ENCODE measurements around the gene PTPRD. TPM values are rescaled to one million over a fixed set of nuclear protein-coding genes. Genes with fewer than 3 reads are reported as not detected.

PTPRD gene
- total RNA-seq, 1 experiment from 2014 or later: 32.5 TPM

DNA sequence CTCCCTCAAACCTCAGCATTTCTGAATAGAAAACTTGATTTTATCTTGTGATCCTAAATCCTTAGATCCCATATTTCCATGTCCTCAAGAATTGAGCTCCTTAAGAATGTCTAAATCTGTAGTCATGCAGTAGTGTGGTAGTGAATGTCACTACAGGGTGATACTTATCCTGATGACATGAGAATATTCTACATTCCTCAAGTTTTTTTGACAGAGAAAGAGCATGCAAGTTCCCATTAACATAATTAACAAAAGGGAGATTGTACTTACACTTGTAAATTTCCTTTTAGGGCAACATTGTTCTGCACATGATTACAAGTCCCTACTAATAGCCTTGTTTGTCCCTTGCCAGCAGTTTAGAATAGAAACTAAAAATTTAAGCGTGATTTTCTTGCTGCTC lies 352.3 kb downstream of the PTPRD start:
- H3K79me1 ChIP-seq (ENCODE audit: insufficient read depth, low read depth, low read length, poor library complexity, severe bottlenecking): no peaks in the 10 kb centered on the region
- no peak overlapping the region for H2BK15ac ChIP-seq (ENCODE audit: low read depth, low read length)
- no peaks in the 10 kb centered on the region for H4K20me1 ChIP-seq (ENCODE audit: control insufficient read depth, insufficient read depth, insufficient read length)
- no peak overlapping the region for H3K18ac ChIP-seq (ENCODE audit: insufficient read length, low read depth, low read length)
- TF ChIP-seq, protein P1, sequence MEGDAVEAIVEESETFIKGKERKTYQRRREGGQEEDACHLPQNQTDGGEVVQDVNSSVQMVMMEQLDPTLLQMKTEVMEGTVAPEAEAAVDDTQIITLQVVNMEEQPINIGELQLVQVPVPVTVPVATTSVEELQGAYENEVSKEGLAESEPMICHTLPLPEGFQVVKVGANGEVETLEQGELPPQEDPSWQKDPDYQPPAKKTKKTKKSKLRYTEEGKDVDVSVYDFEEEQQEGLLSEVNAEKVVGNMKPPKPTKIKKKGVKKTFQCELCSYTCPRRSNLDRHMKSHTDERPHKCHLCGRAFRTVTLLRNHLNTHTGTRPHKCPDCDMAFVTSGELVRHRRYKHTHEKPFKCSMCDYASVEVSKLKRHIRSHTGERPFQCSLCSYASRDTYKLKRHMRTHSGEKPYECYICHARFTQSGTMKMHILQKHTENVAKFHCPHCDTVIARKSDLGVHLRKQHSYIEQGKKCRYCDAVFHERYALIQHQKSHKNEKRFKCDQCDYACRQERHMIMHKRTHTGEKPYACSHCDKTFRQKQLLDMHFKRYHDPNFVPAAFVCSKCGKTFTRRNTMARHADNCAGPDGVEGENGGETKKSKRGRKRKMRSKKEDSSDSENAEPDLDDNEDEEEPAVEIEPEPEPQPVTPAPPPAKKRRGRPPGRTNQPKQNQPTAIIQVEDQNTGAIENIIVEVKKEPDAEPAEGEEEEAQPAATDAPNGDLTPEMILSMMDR (conservative IDR thresholded peaks at IDR 0.05): no peak
- H2AFZ ChIP-seq (ENCODE audit: low read length): no peak overlapping the region
- no peak overlapping the region for H2BK12ac ChIP-seq (ENCODE audit: insufficient read length, low read depth, low read length)
- no peak overlapping the region for H4K5ac ChIP-seq (ENCODE audit: insufficient read length, low read depth, low read length)
- no peak overlapping the region for H3K4ac ChIP-seq (ENCODE audit: low read depth, low read length)
- no peak overlapping the region for H3T11ph ChIP-seq (ENCODE audit: low read length)
- H3K79me2 ChIP-seq (ENCODE audit: insufficient read depth, low read length): no peaks in the 10 kb centered on the region
- no peak overlapping the region for H3K27ac Mint-ChIP-seq
- peaks cover 4% of the 10 kb centered on the region in 2 experiments for H3K4me1 Mint-ChIP-seq
- no peak overlapping the region for H3K56ac ChIP-seq (ENCODE audit: insufficient read length, low read depth, low read length)
- no peak overlapping the region for H3K9ac ChIP-seq (ENCODE audit: extremely low read depth, insufficient read length, low read length)
- H3K4me3 Mint-ChIP-seq: no peak overlapping the region
- H3K36me3 Mint-ChIP-seq (ENCODE audit: insufficient read depth in 1 of 3, low read depth in 3 of 3): peaks cover 8 to 28% (median 18%) of the 10 kb centered on the region in 3 experiments; a peak in 6 of 7 replicates
- no peak overlapping the region for H3K14ac ChIP-seq (ENCODE audit: insufficient read depth, low read length)
- no peak overlapping the region for H4K8ac ChIP-seq (replicated peaks; ENCODE audit: insufficient read length, low read depth, low read length)
- no peak overlapping the region for H3K4me2 ChIP-seq (ENCODE audit: insufficient read depth, insufficient read length, low read length)
- no peaks in the 10 kb centered on the region for H3K23me2 ChIP-seq (ENCODE audit: insufficient read length, low read depth, low read length, poor library complexity, severe bottlenecking)
- H3K27me3 ChIP-seq (ENCODE audit: insufficient read depth, low read length): no peaks in the 10 kb centered on the region
- H3K27me3 Mint-ChIP-seq (ENCODE audit: low read depth): no peaks in the 10 kb centered on the region
- H2AK5ac ChIP-seq (ENCODE audit: insufficient read length, low read length): no peak overlapping the region
- H3K27ac ChIP-seq (ENCODE audit: insufficient read length, low read depth, low read length): no peak overlapping the region
- DNase-seq: no peak
- H3K23ac ChIP-seq (ENCODE audit: insufficient read length, low read depth, low read length): no peak overlapping the region
- no peak overlapping the region for H2BK20ac ChIP-seq (ENCODE audit: low read depth, low read length, poor library complexity, severe bottlenecking)
- H2BK120ac ChIP-seq (ENCODE audit: low read depth, low read length, poor library complexity, severe bottlenecking): no peak overlapping the region
- no peak overlapping the region for H4K91ac ChIP-seq (ENCODE audit: insufficient read length, low read depth, low read length)
- no peaks in the 10 kb centered on the region for H3K4me1 ChIP-seq (ENCODE audit: insufficient read depth, low read length)
- H3K9me3 ChIP-seq (ENCODE audit: control insufficient read depth, low read depth, low read length): no peaks in the 10 kb centered on the region
- no peak overlapping the region for H2BK5ac ChIP-seq (ENCODE audit: insufficient read length, low read length)
- H3K9me3 Mint-ChIP-seq: peaks cover 20 to 28% of the 10 kb centered on the region in 2 experiments
- no CpG with 5 or more reads among the region's 1 CpG for WGBS (ENCODE audit: extremely low coverage, insufficient read length, low lambda C conversion rate)

All from H9 (cell line).